NCI-H2081 (cell line): ENCODE measurements around the gene CFAP126.
"Not testable (repeated sequence)": the region's sequence is repeated elsewhere in the genome, so short reads cannot be mapped to it uniquely, and the experiment has no call there.

Experiments used
- DNase-seq, 2 experiments: peaks; one replicate each; lab custom pipeline; 2025; lab: John Stamatoyannopoulos, UW

The CFAP126 gene, protein sequence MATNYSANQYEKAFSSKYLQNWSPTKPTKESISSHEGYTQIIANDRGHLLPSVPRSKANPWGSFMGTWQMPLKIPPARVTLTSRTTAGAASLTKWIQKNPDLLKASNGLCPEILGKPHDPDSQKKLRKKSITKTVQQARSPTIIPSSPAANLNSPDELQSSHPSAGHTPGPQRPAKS

DNA sequence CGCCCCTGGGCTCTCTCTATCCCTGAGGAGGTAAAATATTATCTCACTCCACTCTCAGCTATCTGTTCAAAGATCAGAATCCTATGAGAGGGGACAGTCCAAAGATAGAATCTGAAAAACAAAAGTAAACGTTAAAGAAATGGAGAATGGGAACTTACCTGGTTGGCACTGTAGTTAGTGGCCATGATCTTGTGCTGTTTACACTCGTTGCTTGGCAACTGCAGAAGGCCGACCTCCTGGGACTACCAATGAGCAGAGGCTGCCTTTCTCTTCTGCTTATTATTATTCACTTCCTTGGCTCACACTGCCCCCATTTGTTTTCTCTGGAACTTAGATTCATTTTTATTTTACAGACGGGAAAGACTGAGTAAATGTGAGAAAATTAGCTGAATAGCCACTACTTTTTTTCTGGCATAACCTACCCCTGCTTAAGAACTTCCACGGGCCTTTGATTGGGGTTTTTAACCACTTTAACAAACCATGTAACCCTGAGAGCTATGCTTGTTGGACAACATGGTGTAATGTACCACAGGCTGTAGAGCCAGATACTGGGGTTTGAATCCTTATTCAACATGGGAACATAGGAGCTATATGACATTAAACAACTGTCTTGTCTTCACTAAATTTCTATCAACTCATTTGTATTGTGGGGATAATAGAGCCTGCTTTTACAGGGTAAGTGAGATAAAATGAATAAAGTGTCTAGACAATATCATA, at the start of gene CFAP126:
Gene CFAP126 (minus strand): TSS at position 193 of the 717 bp plus-strand sequence. CDS start 8 bp downstream, at position 185.
- peak; percentile 78 to 90 for DNase-seq

DNA sequence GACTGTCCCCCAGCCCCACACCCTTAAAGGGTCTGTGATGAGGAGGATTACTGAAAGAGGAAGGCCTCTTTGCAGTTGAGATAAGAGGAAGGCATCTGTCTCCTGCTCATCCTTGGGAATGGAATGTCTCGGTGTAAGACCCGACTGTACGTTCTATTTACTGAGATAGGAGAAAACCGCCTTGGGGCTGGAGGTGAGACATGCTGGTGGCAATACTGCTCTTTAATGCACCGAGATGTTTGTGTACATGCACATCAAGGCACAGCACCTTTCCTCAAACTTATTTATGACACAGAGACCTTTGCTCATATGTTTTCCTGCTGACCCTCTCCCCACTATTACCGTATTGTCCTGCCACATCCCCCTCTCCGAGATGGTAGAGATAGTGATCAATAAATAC, 45.4 kb upstream of the CFAP126 start:
- DNase-seq, result not testable (repeated sequence)

DNA sequence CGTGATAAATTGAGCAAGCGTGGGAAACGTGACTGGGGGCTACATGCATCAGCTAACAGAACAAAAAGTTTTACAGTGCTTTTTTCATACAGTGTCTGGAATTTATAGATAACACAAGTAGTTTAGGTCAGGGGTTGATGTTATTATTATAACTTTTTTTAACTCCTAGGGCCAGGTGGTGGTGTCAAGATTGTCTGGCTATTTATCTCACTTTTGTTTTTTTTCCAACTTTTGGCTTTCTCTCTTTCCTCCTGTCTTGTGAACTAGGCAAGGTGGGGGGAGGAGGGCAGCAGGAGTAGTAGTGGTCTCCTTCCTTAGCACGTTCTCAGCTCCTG, 42.9 kb upstream of the CFAP126 start:
- DNase-seq, result not testable (repeated sequence)

DNA sequence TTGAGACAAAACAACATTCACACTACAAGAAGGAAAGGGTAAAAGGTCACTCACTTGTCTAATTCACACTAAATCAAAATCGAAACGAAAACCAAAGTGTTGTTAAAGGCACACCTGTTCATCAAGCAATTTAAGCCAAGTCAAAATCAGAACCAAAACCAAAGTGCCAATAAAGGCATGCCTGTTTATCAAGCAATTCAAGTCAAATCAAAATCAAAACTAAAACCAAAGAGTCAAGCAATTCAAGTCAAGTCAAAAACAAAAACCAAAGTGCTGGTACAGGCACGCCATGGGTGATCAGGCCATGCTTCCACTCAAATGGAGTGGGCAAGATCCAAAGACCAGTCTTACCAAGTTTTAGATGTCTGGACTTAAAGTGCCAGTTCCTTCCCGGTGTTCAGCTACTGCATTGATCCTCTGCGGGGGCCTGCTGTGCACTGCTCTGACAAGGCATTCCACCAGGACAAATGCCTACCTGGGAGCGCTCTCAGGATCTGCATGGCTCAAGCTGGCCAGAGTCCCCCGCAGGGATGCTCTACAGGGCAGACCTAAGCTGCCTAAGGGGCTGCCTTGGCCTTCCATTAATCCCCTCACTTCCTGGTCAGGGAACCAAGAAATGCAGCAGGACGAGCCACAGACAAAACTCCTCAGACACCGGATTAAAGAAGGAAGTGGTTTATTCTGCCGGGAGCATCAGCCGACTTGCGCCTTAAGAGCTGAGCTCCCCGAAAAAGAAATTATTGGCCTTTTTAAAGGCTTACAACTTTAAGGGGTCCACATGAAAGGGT, 42.4 kb upstream of the CFAP126 start:
- not testable (repeated sequence) for DNase-seq

DNA sequence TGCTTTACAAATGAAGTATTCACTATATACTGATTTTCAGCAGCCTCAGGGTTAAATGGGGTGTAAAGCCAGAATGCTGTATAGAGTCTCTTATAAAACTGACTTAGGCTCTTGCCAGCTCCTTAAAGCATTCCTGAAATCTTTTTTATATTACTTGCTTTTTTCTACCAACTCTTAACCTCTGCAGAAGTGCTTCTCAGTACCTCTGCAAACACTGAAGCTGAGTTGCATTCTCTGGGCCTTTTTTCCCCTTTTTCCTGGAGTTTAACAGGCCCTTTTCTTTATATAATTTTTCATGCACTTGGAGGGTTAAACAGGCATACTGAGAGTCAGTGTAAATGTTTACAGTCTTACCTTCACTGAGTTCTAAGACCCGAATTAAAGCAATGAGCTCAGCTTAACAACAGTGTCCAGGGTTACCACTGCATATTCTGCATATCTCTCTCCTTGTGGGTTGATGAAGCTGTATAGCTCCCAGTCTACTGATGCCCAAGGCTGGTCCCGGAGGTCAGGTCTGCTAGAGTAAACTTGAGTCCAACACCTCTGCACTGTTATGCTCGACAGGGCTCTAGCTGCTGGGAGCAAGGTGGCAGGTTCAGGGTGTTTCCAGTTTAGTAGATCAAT, 40.9 kb upstream of the CFAP126 start:
- no peak for DNase-seq

DNA sequence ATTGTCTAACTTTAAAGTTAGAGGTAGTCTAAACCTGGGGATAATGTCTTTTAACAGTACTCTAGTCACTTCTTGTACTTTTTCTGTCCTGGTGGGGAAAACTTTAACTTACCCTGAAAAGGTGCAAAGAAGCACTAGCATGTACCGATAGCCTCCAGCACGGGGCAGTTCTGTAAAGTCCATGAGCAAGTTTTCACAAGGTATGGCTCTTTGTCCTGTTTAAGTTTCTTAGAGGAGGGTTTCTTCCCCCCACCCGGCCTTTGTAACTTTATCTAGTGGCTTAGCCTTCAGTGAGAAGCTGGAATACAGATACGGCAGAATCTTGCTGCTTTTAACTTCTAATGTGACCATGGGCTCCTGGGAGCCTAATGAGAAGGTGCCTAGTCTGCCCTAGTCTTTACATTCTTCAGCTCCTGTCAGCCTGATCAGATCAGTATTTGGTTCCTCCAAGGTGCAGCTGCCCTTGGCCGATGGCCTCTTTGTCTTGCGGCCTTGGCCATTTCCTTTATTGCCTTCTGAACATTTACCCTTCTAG, 39.8 kb upstream of the CFAP126 start:
- no peak for DNase-seq

DNA sequence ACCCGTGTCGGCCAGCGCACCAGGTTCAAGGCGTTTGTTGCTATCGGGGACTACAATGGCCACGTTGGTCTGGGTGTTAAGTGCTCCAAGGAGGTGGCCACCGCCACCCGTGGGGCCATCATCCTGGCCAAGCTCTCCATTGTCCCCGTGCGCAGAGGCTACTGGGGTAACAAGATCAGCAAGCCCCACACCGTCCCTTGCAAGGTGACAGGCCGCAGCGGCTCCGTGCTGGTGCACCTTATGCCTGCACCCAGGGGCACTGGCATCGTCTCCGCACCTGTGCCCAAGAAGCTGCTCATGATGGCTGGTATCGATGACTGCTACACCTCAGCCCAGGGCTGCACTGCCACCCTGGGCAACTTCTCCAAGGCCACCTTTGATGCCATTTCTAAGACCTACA, 38.9 kb upstream of the CFAP126 start:
- not testable (repeated sequence) for DNase-seq

DNA sequence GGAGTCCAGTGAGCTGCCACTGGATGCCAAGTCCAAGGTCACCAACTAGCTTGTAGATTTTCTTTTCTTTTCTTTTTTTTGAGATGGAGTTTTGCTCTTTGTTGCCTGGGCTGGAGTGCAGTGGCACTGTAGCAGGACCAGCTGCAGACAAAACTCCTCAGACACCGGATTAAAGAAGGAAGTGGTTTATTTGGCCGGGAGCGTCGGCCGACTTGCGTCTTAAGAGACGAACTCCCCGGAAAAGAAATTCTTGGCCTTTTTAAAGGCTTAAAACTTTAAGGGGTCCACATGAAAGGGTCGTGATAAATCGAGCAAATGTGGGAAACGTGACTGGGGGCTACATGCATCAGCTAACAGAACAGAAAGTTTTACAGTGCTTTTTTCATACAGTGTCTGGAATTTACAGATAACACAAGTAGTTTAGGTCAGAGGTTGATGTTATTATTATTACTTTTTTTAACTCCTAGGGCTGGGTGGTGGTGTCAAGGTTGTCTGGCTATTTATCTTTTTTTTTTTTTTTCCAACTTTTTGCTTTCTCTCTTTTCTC, 36.4 kb upstream of the CFAP126 start:
- no peak for DNase-seq

DNA sequence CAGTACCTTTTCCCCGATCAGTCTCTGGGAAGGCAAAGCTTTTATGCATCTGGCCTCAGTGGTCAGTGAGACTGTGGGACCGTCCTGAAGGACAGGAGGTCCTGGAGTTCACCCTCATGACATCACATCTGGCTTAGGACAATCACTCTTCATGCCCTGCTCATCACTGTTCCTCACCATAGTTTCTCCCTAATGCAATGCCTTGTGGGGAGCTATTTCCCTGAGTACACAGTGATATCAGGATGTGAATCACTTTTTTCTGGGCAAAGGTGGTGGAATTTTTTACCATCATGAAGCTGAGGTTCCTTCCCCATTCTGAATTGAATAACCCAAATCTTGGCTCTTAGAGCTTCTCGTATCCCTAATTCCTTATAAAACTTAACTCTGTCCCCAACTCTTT, 34.8 kb upstream of the CFAP126 start:
- no peak for DNase-seq

DNA sequence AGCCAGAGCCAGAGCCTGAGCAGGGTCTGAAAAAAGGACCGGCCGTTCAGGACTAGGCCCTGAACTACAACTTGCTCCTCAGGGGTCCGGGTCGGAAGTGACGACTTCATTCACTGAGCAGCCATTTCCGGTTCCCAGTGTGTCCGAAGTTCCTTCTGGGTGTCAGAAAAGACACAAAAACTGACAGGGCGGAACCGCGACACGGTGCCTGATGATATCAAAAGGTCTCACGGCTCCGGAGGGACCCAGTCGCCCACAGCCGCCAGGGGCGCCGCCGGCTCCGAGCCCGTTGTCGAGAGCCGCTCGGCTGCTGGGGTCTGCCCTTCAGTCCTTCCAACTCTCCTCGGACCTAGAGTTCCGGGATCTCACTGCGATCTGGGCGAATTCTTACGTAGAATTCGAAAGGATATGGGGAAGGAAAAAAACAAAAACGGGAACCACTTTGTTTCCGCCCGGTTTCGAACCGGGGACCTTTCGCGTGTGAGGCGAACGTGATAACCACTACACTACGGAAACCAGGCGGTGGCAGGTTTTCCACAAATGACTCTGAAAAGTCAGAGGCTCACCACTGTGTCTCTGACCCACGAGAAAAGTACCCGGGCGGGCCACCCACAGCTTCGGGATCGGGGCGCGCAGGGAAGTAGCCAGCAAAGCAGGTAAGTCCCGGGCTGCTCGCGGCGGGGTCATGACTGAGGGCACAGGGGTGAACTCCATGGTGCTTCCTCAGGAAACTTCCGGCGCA, 31.8 kb upstream of the CFAP126 start:
- peak; percentile 86 to 94 for DNase-seq

DNA sequence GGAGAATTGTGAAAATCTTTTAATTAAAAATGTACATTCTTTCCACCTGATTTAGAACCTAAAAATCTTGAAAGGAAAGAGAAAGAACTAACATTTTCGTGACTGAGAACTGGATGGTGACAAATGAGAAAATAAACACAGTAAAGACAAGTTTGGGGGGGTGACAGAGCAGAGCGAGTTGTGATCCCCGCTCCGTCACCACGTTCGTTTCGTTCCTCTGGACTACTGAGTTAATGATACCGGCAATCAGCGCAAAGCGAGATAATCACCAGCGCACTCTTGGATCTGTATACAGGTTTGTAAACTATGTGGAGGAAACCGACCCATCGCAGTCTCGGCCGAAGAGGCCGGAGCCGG, 31.2 kb upstream of the CFAP126 start:
- DNase-seq, result no peak

DNA sequence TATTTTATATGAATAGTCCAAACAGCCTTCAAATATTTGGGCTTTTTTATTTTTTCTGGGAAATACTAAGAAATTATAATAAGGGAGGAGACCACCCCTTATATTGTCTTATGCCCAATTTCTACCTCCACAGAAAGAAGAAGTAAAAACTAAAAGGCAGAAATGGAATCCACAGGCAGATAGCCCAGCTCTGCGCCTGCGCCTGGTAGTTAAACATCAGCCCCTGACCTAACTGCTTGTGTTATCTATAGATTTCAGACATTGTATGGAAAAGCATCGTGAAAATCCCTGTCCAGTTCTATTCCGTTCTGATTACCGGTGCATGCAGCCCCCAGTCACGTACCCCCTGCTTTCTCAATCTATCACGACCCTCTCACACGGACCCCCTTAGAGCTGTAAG, 29.4 kb upstream of the CFAP126 start:
- not testable (repeated sequence) for DNase-seq

DNA sequence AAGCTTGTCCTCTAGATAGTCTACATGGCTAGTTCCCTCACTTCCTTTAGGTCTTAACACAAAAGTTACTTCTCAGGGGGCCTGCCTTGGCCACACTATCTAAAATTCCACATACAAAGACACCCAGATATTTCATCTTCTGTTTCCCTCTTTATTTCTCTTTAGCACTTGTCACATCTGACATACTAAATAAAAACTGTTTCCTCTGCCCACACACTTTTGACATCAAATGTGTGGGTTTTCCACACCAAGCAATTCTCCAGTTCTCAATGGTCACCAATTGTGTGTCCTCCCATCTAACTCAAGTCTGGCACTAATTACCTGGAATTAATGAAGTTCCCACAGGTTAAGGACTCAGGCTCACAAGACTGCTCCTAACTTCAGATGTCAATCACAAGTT, 25.5 kb upstream of the CFAP126 start:
- no peak for DNase-seq

DNA sequence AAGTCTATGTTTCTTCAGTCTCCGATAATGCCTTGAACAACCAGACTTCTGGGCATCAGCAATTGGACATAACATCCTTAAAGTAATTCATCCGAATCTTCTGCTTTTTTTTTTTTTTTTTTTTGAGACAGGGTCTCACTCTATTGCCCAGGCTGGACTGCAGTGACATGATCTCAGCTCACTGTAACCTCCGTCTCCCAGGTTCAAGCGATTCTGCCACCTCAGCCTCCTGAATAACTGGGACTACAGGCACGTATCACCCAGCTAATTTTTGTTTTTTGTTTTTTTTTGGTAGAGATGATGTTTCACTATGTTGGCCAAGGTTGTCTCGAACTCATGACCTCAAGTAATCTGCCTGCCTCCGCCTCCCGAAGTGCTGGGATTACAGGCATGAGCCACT, 23.9 kb upstream of the CFAP126 start:
- no peak for DNase-seq

DNA sequence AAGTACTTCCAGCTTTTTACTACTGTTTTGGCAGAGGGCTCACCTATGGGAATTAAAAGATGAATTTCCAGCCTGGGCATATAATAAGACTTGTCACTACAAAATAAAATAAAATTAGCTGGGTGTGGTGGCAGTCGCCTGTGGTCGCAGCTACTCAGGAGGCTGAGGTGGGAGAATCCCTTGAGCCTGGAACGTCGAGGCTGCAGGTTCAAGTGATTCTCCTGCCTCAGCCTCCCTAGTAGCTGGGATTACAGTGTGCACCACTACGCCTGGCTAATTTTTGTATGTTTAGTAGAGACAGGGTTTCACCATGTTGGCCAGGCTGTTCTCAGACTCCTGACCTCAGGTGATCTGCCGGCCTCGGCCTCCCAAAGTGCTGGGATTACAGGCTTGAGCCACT, 23.5 kb upstream of the CFAP126 start:
- DNase-seq, result not testable (repeated sequence)

DNA sequence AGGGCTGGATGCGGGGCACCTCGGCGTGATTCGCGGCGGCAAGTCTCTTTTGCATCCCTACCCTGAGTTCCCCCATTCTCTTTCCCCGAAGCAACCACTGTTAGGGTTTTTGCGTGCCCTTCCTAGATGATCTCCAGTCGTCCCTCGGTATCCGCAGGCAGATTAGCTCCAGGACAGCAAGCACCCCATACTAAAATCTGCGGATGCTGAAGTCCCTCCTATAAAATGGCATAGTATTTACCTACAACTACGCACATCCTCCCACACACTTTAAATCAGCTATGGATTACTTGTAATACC, 22.8 kb upstream of the CFAP126 start:
- no peak for DNase-seq

DNA sequence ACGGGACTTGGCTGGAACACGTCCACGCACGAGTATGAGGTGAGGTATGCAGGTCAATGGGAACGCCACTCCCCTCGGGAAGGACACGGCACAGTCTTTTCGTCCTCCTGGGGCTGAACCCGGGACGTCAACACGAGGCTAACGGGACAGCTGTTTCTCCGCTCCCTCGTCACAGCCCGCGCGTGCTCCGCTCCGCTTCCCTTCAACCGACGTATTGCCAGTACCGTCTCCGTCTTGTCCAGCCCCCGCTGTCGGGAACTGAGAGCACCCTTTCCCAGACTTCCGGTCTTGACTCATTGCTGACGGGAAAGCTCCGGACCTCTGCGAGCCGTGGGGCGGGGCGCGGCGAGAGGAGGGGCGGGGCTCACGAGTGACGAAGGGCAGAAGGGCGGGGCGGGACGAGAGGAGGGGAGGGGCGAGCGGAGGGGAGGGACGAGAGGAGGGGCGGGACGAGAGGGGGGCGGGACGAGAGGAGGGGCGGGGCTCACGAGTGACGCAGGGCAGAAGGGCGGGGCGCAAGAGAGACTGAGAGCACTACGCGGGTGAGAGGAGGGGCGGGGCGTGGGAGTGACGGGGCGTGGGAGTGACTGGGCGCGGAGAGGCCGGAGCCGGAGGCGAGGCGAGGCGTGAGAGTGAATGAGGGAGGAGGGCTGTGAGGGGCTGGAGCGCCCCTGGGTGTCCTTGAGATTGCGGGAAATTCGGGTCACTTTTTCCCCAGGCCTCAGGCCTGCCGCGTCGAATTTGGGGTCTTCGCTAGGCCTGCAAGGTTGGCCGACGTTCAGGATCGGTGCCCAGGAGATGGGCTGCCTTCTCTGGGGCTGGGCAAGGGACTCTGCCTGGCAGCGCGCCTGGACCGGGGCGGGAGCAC, 22.2 kb upstream of the CFAP126 start:
- peak; percentile 96 to 98 for DNase-seq

DNA sequence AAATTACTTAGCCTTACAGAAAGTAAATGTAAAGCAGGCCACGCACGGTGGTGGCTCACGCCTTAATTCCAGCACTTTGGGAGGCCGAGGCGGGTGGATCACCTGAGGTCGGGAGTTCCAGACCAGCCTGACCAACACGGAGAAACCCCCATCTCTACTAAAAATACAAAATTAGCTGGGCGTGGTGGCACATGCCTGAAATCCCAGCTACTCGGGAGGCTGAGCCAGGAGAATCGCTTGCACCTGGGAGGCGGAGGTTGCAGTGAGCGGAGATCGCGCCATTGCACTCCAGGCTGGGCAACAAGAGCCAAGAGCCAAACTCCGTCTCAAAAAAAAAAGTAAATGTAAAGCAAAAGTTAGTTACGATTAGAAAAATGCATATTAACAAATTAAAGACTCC, 21.5 kb upstream of the CFAP126 start:
- not testable (repeated sequence) for DNase-seq

DNA sequence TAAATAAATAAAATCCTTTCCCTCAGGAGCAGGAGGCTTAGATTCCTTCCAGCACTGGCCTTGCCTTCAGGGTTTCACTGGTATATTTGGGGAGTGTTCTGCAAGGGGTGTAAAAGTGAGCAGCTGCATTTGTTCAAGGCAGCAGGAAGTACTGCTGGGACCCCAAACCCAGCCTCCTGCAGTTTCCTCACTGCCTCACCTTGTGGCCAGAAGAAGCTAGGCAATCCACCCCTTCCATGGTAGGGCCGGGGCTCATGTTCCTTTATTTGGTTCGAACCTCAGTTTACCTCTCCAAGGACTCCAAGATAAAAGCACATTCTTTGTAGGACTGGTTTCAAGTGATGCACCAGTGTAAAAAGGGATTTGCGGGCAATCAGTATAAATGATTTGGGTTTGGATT, 21.0 kb upstream of the CFAP126 start:
- no peak for DNase-seq

DNA sequence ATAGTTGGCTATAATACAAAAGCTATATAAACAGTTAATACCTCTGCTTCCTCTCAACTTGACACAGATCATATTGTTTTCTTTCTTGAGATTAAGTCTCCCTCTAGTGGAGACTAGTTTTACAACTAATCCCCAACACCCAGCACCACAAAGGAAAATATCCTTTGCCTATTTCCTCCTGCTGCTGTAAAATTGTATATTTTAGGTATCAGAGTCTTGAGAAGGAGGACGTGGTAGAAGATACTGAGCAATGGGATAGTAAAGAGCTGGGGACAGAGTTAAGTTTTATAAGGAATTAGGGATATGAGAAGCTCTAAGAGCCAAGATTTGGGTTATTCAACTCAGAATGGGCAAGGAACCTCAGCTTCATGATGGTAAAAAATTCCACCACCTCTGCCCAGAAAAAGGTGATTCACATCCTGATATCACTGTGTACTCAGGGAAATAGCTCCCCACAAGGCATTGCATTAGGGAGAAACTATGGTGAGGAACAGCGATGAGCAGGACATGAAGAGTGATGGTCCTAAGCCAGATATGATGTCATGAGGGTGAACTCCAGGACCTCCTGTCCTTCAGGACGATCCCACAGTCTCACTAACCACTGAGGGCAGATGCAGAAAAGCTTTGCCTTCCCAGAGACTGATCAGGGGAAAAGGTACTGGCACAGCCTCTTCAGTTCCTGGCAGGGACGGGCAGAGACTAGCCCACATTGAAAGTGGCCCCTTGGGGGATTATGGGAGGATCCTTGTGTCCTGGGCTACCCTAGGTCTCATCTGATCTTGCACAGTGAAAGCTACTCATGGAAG, 14.7 kb upstream of the CFAP126 start:
- DNase-seq, result peak; percentile 66 to 71
